GM19239 (cell line): ENCODE measurements around the gene SMPD2.

Source experiments
- DNase-seq: peaks from one replicate; pipeline ENCODE4 v3.0.0; 2011; ENCODE audit warnings: low spot score; ENCODE audit not compliant: insufficient read length
- FAIRE-seq: peaks from 2 replicates; lab custom pipeline; 2011; peaks lifted over from hg19 to GRCh38; lab: Jason Lieb, UNC

SMPD2 gene

GRCh38 chr6:109440331-109441068 lies at the start of gene SMPD2, which contains the start of gene PPIL6:
Gene SMPD2, plus strand, starts transcription at chr6:109440724. Its CDS starts 398 bp downstream, at chr6:109441122.
Gene PPIL6, minus strand, starts transcription at chr6:109440628. Its CDS starts 38 bp downstream, at chr6:109440590.
- DNase-seq (peak; percentile 90), FAIRE-seq (no peak)

- DNase-seq (no peak), FAIRE-seq (no peak)
Measured at GRCh38 chr6:109393157-109393885, 47.2 kb upstream of the SMPD2 start.

- FAIRE-seq (no peak), DNase-seq (no peak)
Measured at GRCh38 chr6:109393886-109394281, 46.6 kb upstream of the SMPD2 start.

- DNase-seq (no peak), FAIRE-seq (no peak)
Measured at GRCh38 chr6:109396046-109396718, 44.3 kb upstream of the SMPD2 start.

GRCh38 chr6:109397020-109397419 lies 43.5 kb upstream of the SMPD2 start:
- FAIRE-seq (no peak), DNase-seq (no peak)

GRCh38 chr6:109406196-109406595 lies 34.3 kb upstream of the SMPD2 start:
- FAIRE-seq = no peak
- no peak for DNase-seq

GRCh38 chr6:109411034-109411433 lies 29.5 kb upstream of the SMPD2 start:
- FAIRE-seq (no peak), DNase-seq (no peak)

- no peak for DNase-seq
- FAIRE-seq = no peak
Measured at GRCh38 chr6:109417646-109418045, 22.9 kb upstream of the SMPD2 start.

- DNase-seq (no peak), FAIRE-seq (no peak)
Measured at GRCh38 chr6:109420751-109421150, 19.8 kb upstream of the SMPD2 start.

- FAIRE-seq = no peak
- DNase-seq = no peak
Measured at GRCh38 chr6:109421184-109421583, 19.3 kb upstream of the SMPD2 start.

- DNase-seq (no peak), FAIRE-seq (no peak)
Measured at GRCh38 chr6:109424946-109425345, 15.6 kb upstream of the SMPD2 start.

- no peak for DNase-seq
Measured at GRCh38 chr6:109428889-109429477, 11.5 kb upstream of the SMPD2 start.

GRCh38 chr6:109429496-109429895 lies 11.0 kb upstream of the SMPD2 start:
- no peak for FAIRE-seq

More at GRCh38 chr6:109428889-109429477, 11.5 kb upstream of the SMPD2 start:
- no peak for FAIRE-seq

GRCh38 chr6:109434456-109434855 lies 6.1 kb upstream of the SMPD2 start:
- DNase-seq (no peak), FAIRE-seq (no peak)

More at GRCh38 chr6:109429496-109429895, 11.0 kb upstream of the SMPD2 start:
- DNase-seq = no peak

GRCh38 chr6:109436041-109436440 lies 4.5 kb upstream of the SMPD2 start:
- DNase-seq (no peak), FAIRE-seq (no peak)

GRCh38 chr6:109441069-109441816 lies 719 bp downstream of the SMPD2 start:
- no peak for DNase-seq
- FAIRE-seq = peak; percentile 42

- DNase-seq (no peak), FAIRE-seq (no peak)
Measured at GRCh38 chr6:109442393-109442924, 1.9 kb downstream of the SMPD2 start.

GRCh38 chr6:109443425-109443950 lies 3.0 kb downstream of the SMPD2 start:
- DNase-seq (no peak), FAIRE-seq (no peak)

GRCh38 chr6:109445382-109445781 lies 4.9 kb downstream of the SMPD2 start:
- DNase-seq (no peak), FAIRE-seq (no peak)
